ENCODE measurements around the gene INHBB.

The INHBB gene

DNA sequence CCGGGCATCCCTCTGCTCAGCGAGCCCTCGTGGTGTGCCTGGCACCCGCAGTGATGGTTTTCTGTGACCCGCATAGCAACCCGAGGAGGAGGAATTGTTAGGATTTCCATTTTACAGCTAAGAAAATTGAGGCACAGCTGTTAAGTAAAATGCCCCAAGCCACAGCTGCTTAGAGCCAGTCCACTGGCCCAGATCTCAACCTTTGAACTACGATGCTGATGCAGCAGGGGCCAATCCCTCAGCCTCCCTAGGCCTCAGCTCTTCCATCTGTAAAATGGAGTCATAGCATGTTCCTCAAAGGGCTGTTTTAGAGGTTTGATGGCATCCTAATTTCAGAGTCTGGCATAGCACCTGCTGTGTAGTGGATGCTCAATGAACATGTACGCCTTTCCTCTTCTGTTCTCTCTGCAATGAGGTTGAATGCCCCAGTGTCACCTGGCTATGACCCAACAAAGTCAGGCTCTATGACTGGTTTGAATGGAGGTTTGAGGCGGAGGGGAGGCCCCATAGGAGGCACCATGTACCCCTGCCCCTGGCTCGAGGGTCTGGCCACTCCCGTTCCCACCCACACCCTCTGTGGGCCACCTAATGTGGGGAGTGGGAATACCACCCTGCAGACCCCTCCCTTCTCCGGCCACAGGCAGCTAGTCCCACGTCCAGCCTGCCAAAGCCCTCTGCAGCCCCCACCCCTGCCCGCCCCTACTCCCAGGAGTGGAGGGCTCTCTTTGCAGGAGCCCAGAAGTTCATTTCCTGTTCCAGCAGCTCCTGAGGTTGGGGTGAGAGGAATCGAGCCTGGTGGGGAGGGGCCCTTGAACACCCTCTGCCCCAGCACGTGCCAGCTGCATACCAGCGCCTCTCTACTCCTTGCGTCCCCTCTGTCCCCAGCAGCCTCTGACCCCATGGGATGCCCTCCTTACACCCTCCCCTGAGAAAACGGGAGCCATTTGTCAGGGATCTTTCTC is 31.0 kb downstream of the INHBB start:
- Histone ChIP-seq H3K9me3 (ENCODE audit: control insufficient read depth, low read length) (no peaks in the 10 kb centered on the region), H3K36me3 (ENCODE audit: control insufficient read depth, insufficient read depth, low read length) (no peaks in the 10 kb centered on the region), H3K4me3 (ENCODE audit: insufficient read depth, low read depth, low read length, poor library complexity, severe bottlenecking) (no peak overlapping the region), H3K27me3 (replicated peaks; ENCODE audit: control insufficient read depth, insufficient read depth, low read length, poor library complexity, severe bottlenecking) (peaks cover 3% of the 10 kb centered on the region), H3K4me1 (ENCODE audit: control insufficient read depth, insufficient read depth, low read length, poor library complexity, severe bottlenecking) (no peaks in the 10 kb centered on the region), H3K27ac (ENCODE audit: insufficient read depth, low read length, poor library complexity, severe bottlenecking) (no peak overlapping the region)
- DNase-seq, result no peak

DNA sequence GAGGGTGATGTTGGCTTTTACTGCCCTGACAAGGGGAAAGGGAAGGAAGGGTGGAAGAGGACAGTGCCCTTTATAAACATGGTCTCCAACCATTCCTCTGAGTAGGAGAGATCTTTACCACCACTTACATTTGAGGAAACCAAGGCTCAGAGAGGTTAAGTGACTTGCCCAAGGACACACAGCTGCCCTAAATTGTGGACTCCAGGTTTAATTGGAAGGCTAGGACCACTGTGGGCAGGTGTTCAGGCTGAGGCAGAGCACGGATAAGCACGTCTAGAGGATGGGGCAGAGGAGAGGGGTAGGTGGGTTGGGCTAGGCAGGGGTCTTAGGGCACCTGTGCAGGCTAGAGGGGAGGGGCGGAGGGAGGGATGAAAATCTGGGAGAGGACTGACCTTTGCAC is 32.7 kb downstream of the INHBB start:
- H3K36me3 ChIP-seq (ENCODE audit: control insufficient read depth, insufficient read depth, low read length), result no peaks in the 10 kb centered on the region
- H3K27ac ChIP-seq (ENCODE audit: insufficient read depth, low read length, poor library complexity, severe bottlenecking), result no peak overlapping the region
- H3K4me1 ChIP-seq (ENCODE audit: control insufficient read depth, insufficient read depth, low read length, poor library complexity, severe bottlenecking), result no peaks in the 10 kb centered on the region
- no peaks in the 10 kb centered on the region for H3K9me3 ChIP-seq (ENCODE audit: control insufficient read depth, low read length)
- DNase-seq, result no peak
- peaks cover 3% of the 10 kb centered on the region for H3K27me3 ChIP-seq (replicated peaks; ENCODE audit: control insufficient read depth, insufficient read depth, low read length, poor library complexity, severe bottlenecking)
- H3K4me3 ChIP-seq (ENCODE audit: insufficient read depth, low read depth, low read length, poor library complexity, severe bottlenecking), result no peak overlapping the region

DNA sequence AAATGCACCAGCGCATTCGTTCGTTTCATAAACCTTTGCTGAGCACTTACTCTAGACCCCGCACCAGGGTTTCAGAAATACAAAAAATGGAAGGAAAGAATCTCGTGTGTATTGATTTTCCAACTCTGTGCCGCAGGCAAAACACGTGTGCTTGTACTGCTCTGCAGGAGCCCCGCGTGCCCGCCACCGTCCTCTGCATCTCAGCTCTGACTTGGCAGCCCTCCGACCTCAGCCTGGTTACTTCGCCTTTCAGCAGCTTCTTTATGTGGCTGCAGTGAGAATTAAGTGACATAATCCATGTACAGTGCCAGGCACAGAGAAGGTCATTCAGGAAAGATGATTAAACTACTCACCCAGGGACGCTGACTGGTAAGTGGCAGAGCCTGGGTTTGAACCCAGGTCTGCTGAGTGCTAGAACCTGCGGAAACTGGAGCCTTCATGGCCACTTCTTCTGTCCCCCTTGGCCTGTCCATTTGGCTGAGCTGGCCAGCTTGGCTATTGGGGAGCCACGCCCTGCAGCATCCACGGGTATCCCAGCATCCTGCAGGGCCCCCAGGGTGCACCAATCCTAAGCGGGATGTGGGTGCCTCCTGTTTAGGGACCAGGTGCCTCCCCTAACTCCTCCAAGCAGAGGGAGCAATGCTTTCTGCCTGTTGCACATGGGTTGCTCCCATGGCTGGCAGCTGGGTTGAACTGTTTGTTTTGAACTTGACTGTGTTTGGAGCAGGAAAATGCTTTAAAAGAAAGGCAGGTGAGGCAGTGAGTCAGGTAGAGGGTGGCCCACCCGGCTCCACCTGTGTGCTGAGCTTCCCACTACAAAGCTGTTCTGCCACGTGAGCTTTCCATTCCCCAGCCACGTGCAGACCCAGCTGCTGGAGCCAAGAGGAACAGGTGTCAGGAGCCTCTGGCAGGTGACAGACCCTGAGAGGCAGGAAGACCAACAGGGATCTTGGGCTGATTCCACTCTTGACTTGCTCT is 34.3 kb downstream of the INHBB start:
- Histone ChIP-seq H3K4me3 (ENCODE audit: insufficient read depth, low read depth, low read length, poor library complexity, severe bottlenecking) (no peak overlapping the region), H3K36me3 (ENCODE audit: control insufficient read depth, insufficient read depth, low read length) (no peaks in the 10 kb centered on the region), H3K9me3 (ENCODE audit: control insufficient read depth, low read length) (no peaks in the 10 kb centered on the region), H3K27ac (ENCODE audit: insufficient read depth, low read length, poor library complexity, severe bottlenecking) (no peak overlapping the region), H3K4me1 (ENCODE audit: control insufficient read depth, insufficient read depth, low read length, poor library complexity, severe bottlenecking) (no peaks in the 10 kb centered on the region), H3K27me3 (replicated peaks; ENCODE audit: control insufficient read depth, insufficient read depth, low read length, poor library complexity, severe bottlenecking) (peaks cover 3% of the 10 kb centered on the region)
- DNase-seq, result no peak

DNA sequence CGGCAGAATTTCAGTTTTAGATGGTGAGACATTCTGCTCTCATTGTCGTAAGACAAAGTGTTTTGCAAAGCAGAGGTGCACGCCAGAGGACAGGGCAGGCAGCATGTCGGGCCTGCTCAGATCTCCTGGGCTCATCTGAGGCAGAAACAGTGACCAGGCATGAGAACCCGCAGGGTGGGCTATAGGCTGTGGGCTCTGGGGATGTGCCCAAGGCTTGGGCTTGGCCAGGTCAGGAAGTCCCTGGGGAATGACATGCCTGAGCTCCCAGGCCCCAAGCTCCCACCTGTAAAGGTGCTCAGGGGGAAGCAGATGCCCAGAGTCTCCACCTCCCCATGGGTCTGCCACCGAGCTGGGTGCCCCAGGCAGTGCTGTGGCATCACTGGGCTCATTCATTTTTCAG is 35.3 kb downstream of the INHBB start:
- Histone ChIP-seq H3K27me3 (replicated peaks; ENCODE audit: control insufficient read depth, insufficient read depth, low read length, poor library complexity, severe bottlenecking) (peaks cover 3% of the 10 kb centered on the region), H3K36me3 (ENCODE audit: control insufficient read depth, insufficient read depth, low read length) (no peaks in the 10 kb centered on the region), H3K9me3 (ENCODE audit: control insufficient read depth, low read length) (no peaks in the 10 kb centered on the region), H3K27ac (ENCODE audit: insufficient read depth, low read length, poor library complexity, severe bottlenecking) (no peak overlapping the region), H3K4me3 (ENCODE audit: insufficient read depth, low read depth, low read length, poor library complexity, severe bottlenecking) (no peak overlapping the region), H3K4me1 (ENCODE audit: control insufficient read depth, insufficient read depth, low read length, poor library complexity, severe bottlenecking) (no peaks in the 10 kb centered on the region)
- DNase-seq, result no peak

DNA sequence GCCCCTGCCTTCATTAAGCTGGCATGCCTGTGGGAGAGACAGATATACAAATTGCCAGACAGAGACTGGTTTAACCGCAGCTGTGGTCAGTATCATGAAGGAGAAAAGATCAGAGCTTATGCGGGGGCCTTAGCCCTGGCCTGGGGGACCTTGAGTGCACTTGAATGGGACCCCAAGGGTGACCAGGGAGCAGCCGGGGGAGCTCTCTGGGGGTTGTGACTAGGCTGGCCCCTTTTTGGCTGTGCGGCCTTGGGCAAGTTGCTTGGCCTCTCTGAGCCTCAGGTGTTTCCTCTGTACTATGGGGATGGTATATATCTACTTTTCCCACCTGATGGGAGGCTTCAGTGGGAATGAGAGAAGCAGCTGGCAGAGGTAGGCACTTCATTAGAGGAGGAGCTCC is 35.7 kb downstream of the INHBB start:
- Histone ChIP-seq H3K4me1 (ENCODE audit: control insufficient read depth, insufficient read depth, low read length, poor library complexity, severe bottlenecking) (no peaks in the 10 kb centered on the region), H3K36me3 (ENCODE audit: control insufficient read depth, insufficient read depth, low read length) (no peaks in the 10 kb centered on the region), H3K9me3 (ENCODE audit: control insufficient read depth, low read length) (no peaks in the 10 kb centered on the region), H3K27ac (ENCODE audit: insufficient read depth, low read length, poor library complexity, severe bottlenecking) (no peak overlapping the region), H3K4me3 (ENCODE audit: insufficient read depth, low read depth, low read length, poor library complexity, severe bottlenecking) (no peak overlapping the region), H3K27me3 (replicated peaks; ENCODE audit: control insufficient read depth, insufficient read depth, low read length, poor library complexity, severe bottlenecking) (peaks cover 3% of the 10 kb centered on the region)
- no peak for DNase-seq

DNA sequence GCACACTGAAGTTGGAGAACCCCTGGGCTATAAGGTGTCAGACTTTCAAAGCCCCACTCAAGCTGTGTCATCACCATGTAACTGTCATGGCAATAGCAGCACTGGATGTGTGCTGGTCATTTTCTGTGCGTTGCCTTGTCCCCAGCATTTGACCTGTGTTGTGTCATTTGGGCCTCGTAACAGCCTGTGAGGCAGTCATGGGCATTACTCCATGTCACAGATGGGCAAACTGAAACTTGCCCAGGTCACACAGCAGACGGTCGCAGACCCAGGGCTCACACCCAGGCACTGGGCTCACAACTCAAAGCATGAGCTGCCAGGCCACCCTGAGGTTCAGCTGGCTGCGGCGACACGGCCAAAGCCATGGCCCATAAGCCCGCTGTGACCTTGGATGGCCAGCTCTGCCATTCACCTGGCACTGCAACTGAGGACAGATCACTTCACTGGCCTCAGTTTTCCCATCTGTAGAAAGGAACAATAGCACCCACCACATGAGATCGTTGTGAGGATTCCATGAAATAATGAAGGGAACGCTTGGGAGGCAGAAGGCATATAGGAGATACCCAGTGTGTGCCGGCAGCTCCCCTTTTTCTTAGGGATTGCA is 36.7 kb downstream of the INHBB start:
- no peaks in the 10 kb centered on the region for H3K4me1 ChIP-seq (ENCODE audit: control insufficient read depth, insufficient read depth, low read length, poor library complexity, severe bottlenecking)
- no peak overlapping the region for H3K4me3 ChIP-seq (ENCODE audit: insufficient read depth, low read depth, low read length, poor library complexity, severe bottlenecking)
- DNase-seq, result no peak
- no peak overlapping the region for H3K27ac ChIP-seq (ENCODE audit: insufficient read depth, low read length, poor library complexity, severe bottlenecking)
- peaks cover 3% of the 10 kb centered on the region for H3K27me3 ChIP-seq (replicated peaks; ENCODE audit: control insufficient read depth, insufficient read depth, low read length, poor library complexity, severe bottlenecking)
- H3K36me3 ChIP-seq (ENCODE audit: control insufficient read depth, insufficient read depth, low read length), result no peaks in the 10 kb centered on the region
- no peaks in the 10 kb centered on the region for H3K9me3 ChIP-seq (ENCODE audit: control insufficient read depth, low read length)

DNA sequence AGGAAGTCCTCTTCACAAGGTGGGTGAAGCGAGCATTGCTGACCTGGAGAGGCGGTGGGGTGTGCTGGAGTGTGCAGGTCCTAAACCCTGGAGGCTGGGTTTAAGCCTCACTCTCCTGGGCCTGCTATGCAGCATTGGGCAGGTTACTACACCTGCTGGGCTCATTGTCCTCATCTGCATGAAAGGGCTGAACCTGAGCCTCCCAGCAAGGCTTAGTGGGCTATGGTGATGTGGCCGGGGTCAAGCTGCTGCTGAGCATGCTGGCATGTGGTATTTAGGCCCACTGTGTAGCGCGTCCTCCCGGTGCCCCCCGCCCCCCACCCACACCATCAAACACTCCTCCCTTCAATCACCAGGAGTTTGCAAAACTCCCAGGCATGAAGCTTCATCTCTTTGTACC is 37.3 kb downstream of the INHBB start:
- H3K4me1 ChIP-seq (ENCODE audit: control insufficient read depth, insufficient read depth, low read length, poor library complexity, severe bottlenecking), result no peaks in the 10 kb centered on the region
- H3K9me3 ChIP-seq (ENCODE audit: control insufficient read depth, low read length), result no peaks in the 10 kb centered on the region
- H3K27me3 ChIP-seq (replicated peaks; ENCODE audit: control insufficient read depth, insufficient read depth, low read length, poor library complexity, severe bottlenecking), result peaks cover 2% of the 10 kb centered on the region
- DNase-seq, result no peak
- H3K4me3 ChIP-seq (ENCODE audit: insufficient read depth, low read depth, low read length, poor library complexity, severe bottlenecking), result no peak overlapping the region
- no peak overlapping the region for H3K27ac ChIP-seq (ENCODE audit: insufficient read depth, low read length, poor library complexity, severe bottlenecking)
- no peaks in the 10 kb centered on the region for H3K36me3 ChIP-seq (ENCODE audit: control insufficient read depth, insufficient read depth, low read length)

DNA sequence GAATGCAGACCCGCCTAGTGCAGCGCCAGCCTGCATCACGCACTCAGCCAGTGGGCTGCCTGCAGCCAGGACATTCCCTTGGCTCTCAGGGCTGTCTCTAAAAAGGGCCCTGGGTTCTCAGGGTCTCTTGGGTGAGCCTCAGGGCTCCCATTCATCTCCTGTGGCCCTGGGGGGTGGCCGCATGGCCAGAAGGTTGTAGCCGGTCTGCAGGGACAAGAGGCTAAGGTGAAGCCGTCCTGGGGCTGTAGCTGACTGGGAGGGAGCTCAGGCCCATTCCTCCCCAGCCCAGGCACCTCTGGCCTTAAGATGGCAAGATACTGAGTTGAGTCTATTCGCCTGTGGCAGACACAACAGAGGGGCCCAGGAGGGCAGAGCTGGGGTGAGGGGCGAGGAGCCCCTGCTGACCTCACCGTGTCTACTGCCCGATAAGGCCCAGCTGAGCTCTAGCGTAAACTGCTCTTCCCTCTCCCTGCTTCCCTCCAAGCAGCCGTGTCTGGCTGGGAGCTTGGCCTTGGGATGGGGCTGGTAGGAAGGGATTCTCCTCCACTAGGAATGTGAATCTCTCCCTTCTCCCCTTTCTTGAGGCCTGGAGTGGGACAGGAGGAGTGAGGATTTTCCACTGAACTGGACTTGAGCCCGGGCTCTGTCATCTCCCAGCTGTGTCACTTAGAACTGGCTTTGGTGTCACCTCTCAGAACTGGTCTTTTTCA is 37.9 kb downstream of the INHBB start:
- Histone ChIP-seq H3K4me1 (ENCODE audit: control insufficient read depth, insufficient read depth, low read length, poor library complexity, severe bottlenecking) (no peaks in the 10 kb centered on the region), H3K9me3 (ENCODE audit: control insufficient read depth, low read length) (no peaks in the 10 kb centered on the region), H3K27me3 (replicated peaks; ENCODE audit: control insufficient read depth, insufficient read depth, low read length, poor library complexity, severe bottlenecking) (no peaks in the 10 kb centered on the region), H3K27ac (ENCODE audit: insufficient read depth, low read length, poor library complexity, severe bottlenecking) (no peak overlapping the region), H3K4me3 (ENCODE audit: insufficient read depth, low read depth, low read length, poor library complexity, severe bottlenecking) (no peak overlapping the region), H3K36me3 (ENCODE audit: control insufficient read depth, insufficient read depth, low read length) (no peaks in the 10 kb centered on the region)
- DNase-seq, result no peak

DNA sequence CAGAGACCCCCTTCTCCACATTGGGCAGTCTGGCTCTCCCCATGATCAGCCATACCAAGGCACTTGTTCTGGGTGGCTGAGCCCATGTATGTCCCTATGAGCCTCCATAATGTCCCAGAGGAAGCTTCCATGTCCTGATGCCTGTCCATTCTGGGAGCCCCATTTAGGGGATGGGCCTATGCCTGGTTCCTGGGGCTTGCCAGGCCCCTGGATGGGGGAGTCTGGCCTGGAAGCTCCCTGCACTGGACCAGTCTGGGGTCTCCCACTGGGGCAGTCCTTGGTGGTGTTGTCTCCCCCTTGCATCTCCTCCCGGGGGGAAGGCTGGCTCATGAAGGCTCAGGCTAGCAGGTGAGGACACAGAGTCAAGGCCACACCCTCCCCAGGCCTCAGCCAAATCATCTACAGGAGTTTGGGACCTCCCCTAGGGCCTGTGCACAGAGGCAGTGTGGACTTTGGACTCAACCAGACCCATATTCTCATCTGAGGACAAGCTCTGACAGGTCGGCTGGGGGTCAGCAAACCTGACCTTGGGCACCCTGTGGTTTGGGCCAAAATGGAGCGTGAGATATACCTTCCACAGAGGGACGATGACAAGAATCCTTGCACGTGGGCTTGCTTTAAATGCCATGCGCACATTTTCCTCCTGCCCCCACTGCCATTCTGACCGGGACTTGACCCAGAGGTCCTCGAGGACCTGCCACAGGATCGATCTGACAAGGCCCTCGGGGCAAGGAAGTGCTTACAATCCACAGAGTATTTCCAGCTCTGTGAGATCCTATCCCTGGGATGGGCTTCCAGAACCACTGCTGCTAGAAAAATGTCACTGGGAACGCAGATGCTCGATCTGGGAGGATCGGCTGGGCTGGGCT is 38.8 kb downstream of the INHBB start:
- H3K9me3 ChIP-seq (ENCODE audit: control insufficient read depth, low read length), result no peaks in the 10 kb centered on the region
- no peaks in the 10 kb centered on the region for H3K36me3 ChIP-seq (ENCODE audit: control insufficient read depth, insufficient read depth, low read length)
- H3K4me1 ChIP-seq (ENCODE audit: control insufficient read depth, insufficient read depth, low read length, poor library complexity, severe bottlenecking), result no peaks in the 10 kb centered on the region
- no peak overlapping the region for H3K4me3 ChIP-seq (ENCODE audit: insufficient read depth, low read depth, low read length, poor library complexity, severe bottlenecking)
- H3K27me3 ChIP-seq (replicated peaks; ENCODE audit: control insufficient read depth, insufficient read depth, low read length, poor library complexity, severe bottlenecking), result no peaks in the 10 kb centered on the region
- DNase-seq, result no peak
- no peak overlapping the region for H3K27ac ChIP-seq (ENCODE audit: insufficient read depth, low read length, poor library complexity, severe bottlenecking)

All from effector memory CD4-positive, alpha-beta T cell (primary cell).